Astrocyte (in vitro differentiated cells and primary cell): Measurements from ENCODE around the gene RASGRP3.

Source experiments
- CTCF ChIP-seq: IDR thresholded peaks from 2 replicates; pipeline ENCODE4 v1.5.1; 2011; ENCODE audit warnings: low read depth, mild to moderate bottlenecking, inconsistent platforms, low read length, moderate library complexity; ENCODE audit not compliant: insufficient read depth
- EZH2 ChIP-seq: IDR thresholded peaks from 2 replicates; pipeline ENCODE4 v1.6.1; 2012; ENCODE audit warnings: mild to moderate bottlenecking, low read length, inconsistent platforms; ENCODE audit not compliant: insufficient read depth

GRCh38 chr2:33528441-33528950, 52.0 kb downstream of the RASGRP3 start:
- TF ChIP-seq CTCF (no peak), EZH2 (no peak)
